ENCODE results near the gene FOXRED1. TPM values are rescaled to one million over a fixed set of nuclear protein-coding genes. Genes with fewer than 3 reads are reported as not detected.

The FOXRED1 gene
- total and polyA plus RNA-seq, 2 of the 13 experiments (the other 11 are each of a cell fraction or from before 2014, with no cell fraction given): 29.6 to 42.9 TPM

GRCh38 chr11:126282736-126283591 lies 14.0 kb downstream of the FOXRED1 start, which contains the start of gene TIRAP (continued):
- peak; percentile 67 for TF ChIP-seq ZBTB7A (CRISPR knock-in tag; IDR thresholded peaks at IDR 0.05)
- 0 out of 2 replicates have a peak, but pooled peaks have one; percentile 29 for TF ChIP-seq DNMT1 (CRISPR knock-in tag; IDR thresholded peaks at IDR 0.05)
- no peak; the same call in 1 of the 2 replicates for TF ChIP-seq ZNF337 (CRISPR knock-in tag; IDR thresholded peaks at IDR 0.05; ENCODE audit: borderline replicate concordance, low read depth)
- TF ChIP-seq KAT8 (CRISPR knock-in tag; IDR thresholded peaks at IDR 0.05): peak; percentile 44; the same call in 1 of the 2 replicates
- TF ChIP-seq THRA (CRISPR knock-in tag; IDR thresholded peaks at IDR 0.05; ENCODE audit: borderline replicate concordance): no peak
- no peak for TF ChIP-seq RBM22 (optimal IDR thresholded peaks at IDR 0.05; ENCODE audit: low read length)
- TF ChIP-seq ZFY (CRISPR knock-in tag; IDR thresholded peaks at IDR 0.05): peak; percentile 98
- TF ChIP-seq ZNF142 (CRISPR knock-in tag; IDR thresholded peaks at IDR 0.05): peak; percentile 86; the same call in 1 of the 2 replicates
- no peak; the same call in 1 of the 2 replicates for TF ChIP-seq HNF1B (CRISPR knock-in tag; IDR thresholded peaks at IDR 0.05)
- TF ChIP-seq ARID5B (CRISPR knock-in tag; IDR thresholded peaks at IDR 0.05): peak; percentile 43; the same call in 1 of the 2 replicates
- TF ChIP-seq MAZ (IDR thresholded peaks at IDR 0.05; ENCODE audit: borderline replicate concordance, low read depth, low read length): no peak; the same call in 1 of the 2 replicates
- peak; percentile 74; the same call in 1 of the 2 replicates for TF ChIP-seq MAZ (CRISPR knock-in tag; IDR thresholded peaks at IDR 0.05; ENCODE audit: low read depth)
- peak; percentile 53; the same call in 1 of the 2 replicates for TF ChIP-seq ZNF709 (CRISPR knock-in tag; IDR thresholded peaks at IDR 0.05)
- peak; percentile 2; the same call in 1 of the 2 replicates for TF ChIP-seq ZNF792 (CRISPR knock-in tag; IDR thresholded peaks at IDR 0.05)

All from HepG2 (cell line).